Stimulated activated CD4-positive, alpha-beta T cell treated with anti-CD3 and anti-CD28 coated beads, TNF-alpha, amount 100 ng/mL, for 1 hour (primary cell): ENCODE measurements around the gene GPC3.
A peak's percentile ranks its signal among the peaks of the same experiment; 100 is the strongest.
"Not testable (repeated sequence)": the region's sequence is repeated elsewhere in the genome, so short reads cannot be mapped to it uniquely, and the experiment has no call there.

Experiments used
- DNase-seq, 3 donors: peaks; one replicate each; pipeline ENCODE4 v3.0.0-alpha.2; 2020; ENCODE audit warnings: low read depth in 3 of 3, low spot score in 1 of 3

Gene GPC3

GRCh38 chrX:133786382-133786781, 199.0 kb downstream of the GPC3 start:
- DNase-seq, result no peak

GRCh38 chrX:133783274-133783673, 202.1 kb downstream of the GPC3 start:
- no peak for DNase-seq

- no peak for DNase-seq
These were observed 204.2 kb downstream of the GPC3 start for GRCh38 chrX:133781174-133781573.

GRCh38 chrX:133776072-133776471, 209.3 kb downstream of the GPC3 start:
- DNase-seq, result peak in 2 of 3 donors; percentile 13 to 21

- no peak for DNase-seq
These were observed 210.6 kb downstream of the GPC3 start for GRCh38 chrX:133774807-133775206.

- no peak for DNase-seq
These were observed 214.2 kb downstream of the GPC3 start for GRCh38 chrX:133771086-133771646.

GRCh38 chrX:133762976-133763548, 222.3 kb downstream of the GPC3 start:
- not testable (repeated sequence) for DNase-seq

GRCh38 chrX:133754657-133755056, 230.7 kb downstream of the GPC3 start:
- DNase-seq, result no peak

GRCh38 chrX:133749951-133750350, 235.4 kb downstream of the GPC3 start:
- DNase-seq, result no peak

- DNase-seq, result no peak
These were observed 236.0 kb downstream of the GPC3 start for GRCh38 chrX:133749370-133749769.

GRCh38 chrX:133747196-133747595, 238.2 kb downstream of the GPC3 start:
- no peak for DNase-seq

- no peak for DNase-seq
These were observed 238.8 kb downstream of the GPC3 start for GRCh38 chrX:133746593-133746992.

- no peak for DNase-seq
These were observed 240.0 kb downstream of the GPC3 start for GRCh38 chrX:133745349-133745748.

GRCh38 chrX:133742602-133743305, 242.6 kb downstream of the GPC3 start:
- no peak for DNase-seq

- DNase-seq, result no peak
These were observed 244.1 kb downstream of the GPC3 start for GRCh38 chrX:133741303-133741702.

- no peak for DNase-seq
These were observed 258.8 kb downstream of the GPC3 start for GRCh38 chrX:133726642-133727041.

GRCh38 chrX:133726211-133726630, 259.2 kb downstream of the GPC3 start:
- DNase-seq, result no peak

GRCh38 chrX:133723930-133724329, 261.5 kb downstream of the GPC3 start:
- DNase-seq, result no peak

- DNase-seq, result no peak
These were observed 262.6 kb downstream of the GPC3 start for GRCh38 chrX:133722756-133723155.

- DNase-seq, result not testable (repeated sequence)
These were observed 265.1 kb downstream of the GPC3 start for GRCh38 chrX:133720269-133720668.

GRCh38 chrX:133715715-133716114, 269.7 kb downstream of the GPC3 start:
- no peak for DNase-seq

GRCh38 chrX:133709501-133709900, 275.9 kb downstream of the GPC3 start:
- DNase-seq, result no peak

- DNase-seq, result no peak
These were observed 278.5 kb downstream of the GPC3 start for GRCh38 chrX:133706890-133707289.
